PC-9 (cell line): Measurements from ENCODE around the gene SFTPD. TPM values are rescaled to one million over a fixed set of nuclear protein-coding genes. Genes with fewer than 3 reads are reported as not detected.

ENCODE experiments used
- BruUV-seq: library from RNA; stranded (reverse); fragments of 400-500 nt; replicated peaks from 2 replicates; lab custom pipeline; 2021; lab: Mats Ljungman, UMichigan
- CTCF ChIA-PET: fragments of 300-600 bp; sonication (Branson Sonifier 250); formaldehyde crosslinking; loops from one replicate; lab custom pipeline; 2022; ENCODE audit warnings: antibody characterized with exemption; lab: Charles Lee
- POLR2A ChIA-PET: fragments of 300-600 bp; sonication (Branson Sonifier 250); formaldehyde crosslinking; loops from one replicate; lab custom pipeline; 2022; ENCODE audit warnings: antibody characterized with exemption; ENCODE audit not compliant: unreplicated experiment; lab: Charles Lee
- DNase-seq, 2 experiments: peaks; one replicate each; pipeline versions ENCODE4 v3.0.0 to v3.0.0-alpha.2; 2015 to 2022; ENCODE audit warnings: mixed read lengths in 1 of 2
- H2AFZ ChIP-seq: fragments of 200-600 bp; sonication (generic); 2 replicates; pipeline ENCODE4 v1.8.1; 2017; ENCODE audit warnings: antibody characterized with exemption
- H3F3A ChIP-seq: fragments of 200-600 bp; sonication (generic); 2 replicates; pipeline ENCODE4 v1.8.1; 2017; ENCODE audit warnings: antibody characterized with exemption, mild to moderate bottlenecking, low read depth; ENCODE audit not compliant: insufficient read depth
- H3K27ac ChIP-seq: fragments of 200-600 bp; sonication (generic); 2 replicates; pipeline ENCODE4 v1.6.1; 2016; ENCODE audit warnings: mixed run types
- H3K27me3 ChIP-seq: fragments of 200-600 bp; sonication (generic); 2 replicates; pipeline ENCODE4 v1.6.1; 2016; ENCODE audit warnings: low read depth, mixed run types; ENCODE audit not compliant: insufficient read depth
- H3K36me3 ChIP-seq: fragments of 200-600 bp; sonication (generic); 2 replicates; pipeline ENCODE4 v1.6.1; 2016; ENCODE audit warnings: low read depth, mixed run types
- H3K4me1 ChIP-seq: fragments of 200-600 bp; sonication (generic); replicated peaks from 2 replicates; pipeline ENCODE4 v1.6.1; 2016; ENCODE audit warnings: mixed run types; ENCODE audit not compliant: insufficient read depth
- H3K4me2 ChIP-seq: fragments of 200-600 bp; sonication (generic); 2 replicates; pipeline ENCODE4 v1.6.1; 2017; ENCODE audit warnings: mixed run types
- H3K4me3 ChIP-seq: fragments of 200-600 bp; sonication (generic); 2 replicates; pipeline ENCODE4 v1.6.1; 2016; ENCODE audit warnings: mixed run types
- H3K79me2 ChIP-seq: fragments of 200-600 bp; sonication (generic); 2 replicates; pipeline ENCODE4 v1.6.1; 2017; ENCODE audit warnings: low read depth, mixed run types
- H3K9me2 ChIP-seq: fragments of 200-600 bp; sonication (generic); 2 replicates; pipeline ENCODE4 v1.8.1; 2017; ENCODE audit warnings: mild to moderate bottlenecking; ENCODE audit not compliant: insufficient read depth
- H3K9me3 ChIP-seq: fragments of 200-600 bp; sonication (generic); 2 replicates; pipeline ENCODE4 v1.8.1; 2016; ENCODE audit warnings: low read depth; ENCODE audit not compliant: insufficient read depth
- H4K20me1 ChIP-seq: fragments of 200-600 bp; sonication (generic); 2 replicates; pipeline ENCODE4 v1.8.1; 2017; ENCODE audit not compliant: insufficient read depth
- CTCF ChIP-seq: fragments of 200-600 bp; sonication (generic); conservative IDR thresholded peaks from 2 replicates; pipeline ENCODE4 v1.6.1; 2017; ENCODE audit warnings: mixed run types, antibody characterized with exemption, mild to moderate bottlenecking, moderate library complexity
- EZH2 ChIP-seq: fragments of 200-600 bp; sonication (generic); IDR thresholded peaks from 2 replicates; pipeline ENCODE4 v1.8.0; 2017; ENCODE audit warnings: antibody characterized with exemption, low read depth
- intact Hi-C: fragments of 100-400 bp; cut with micrococcal nuclease; formaldehyde crosslinking; loops from one replicate; pipeline ENCODE4 v1.10.0; 2022; ENCODE audit not compliant: unreplicated experiment
- total RNA-seq: library from RNA; stranded (reverse); gene quantifications from 2 replicates; pipeline ENCODE4 v1.2.3, GENCODE V29; 2021

The SFTPD gene
- total RNA-seq, 1 experiment from 2014 or later, result not detected

GRCh38 chr10:79947787-79948424 lies 999 bp downstream of the SFTPD start:
- Histone ChIP-seq H3K9me2 (no peaks in the 10 kb centered on the region), H3K4me1 (peaks cover 27% of the 10 kb centered on the region), H3K36me3 (no peaks in the 10 kb centered on the region), H3F3A (peaks cover 10% of the 10 kb centered on the region; the same call in 1 of the 2 replicates), H3K4me2 (peak overlapping the region; percentile 12; the same call in 1 of the 2 replicates), H3K9me3 (no peaks in the 10 kb centered on the region), H2AFZ (no peak overlapping the region), H3K4me3 (no peak overlapping the region), H3K79me2 (no peaks in the 10 kb centered on the region), H3K27me3 (peaks cover 21% of the 10 kb centered on the region; the same call in 1 of the 2 replicates), H4K20me1 (no peaks in the 10 kb centered on the region), H3K27ac (no peak overlapping the region)
- no peak for TF ChIP-seq EZH2
- no peak for TF ChIP-seq CTCF
- peak; percentile 32 to 50 for DNase-seq
- ChIA-PET CTCF (no interaction called here), POLR2A (no interaction called here)
- intact Hi-C loops, result loop anchor here (2.0 kb wide), 1 partner anchor 33 kb away; no protein-coding TSS in a partner anchor
- BruUV-seq, result no TSS peak

DNA sequence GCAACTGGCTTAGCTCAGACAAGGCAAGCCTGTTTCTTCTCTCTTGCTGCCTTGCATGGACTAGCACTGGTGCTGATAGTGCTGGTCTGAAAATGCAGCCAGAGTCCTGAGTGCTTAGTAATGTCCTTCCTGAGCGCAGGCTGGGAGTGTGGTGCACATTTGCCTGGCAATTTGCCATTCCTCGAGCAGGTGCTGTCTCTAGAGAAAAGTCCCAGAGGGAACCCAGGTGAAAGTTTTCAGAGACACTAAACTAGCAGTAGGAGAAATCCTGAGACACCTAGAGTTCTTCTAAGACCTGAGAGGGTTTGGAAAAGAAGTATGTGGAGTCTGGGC lies 1.9 kb downstream of the SFTPD start:
- peaks cover 21% of the 10 kb centered on the region; the same call in 1 of the 2 replicates for H3K27me3 ChIP-seq
- no peak overlapping the region for H3K27ac ChIP-seq
- no peaks in the 10 kb centered on the region for H3K79me2 ChIP-seq
- H3K9me2 ChIP-seq, result no peaks in the 10 kb centered on the region
- peaks cover 27% of the 10 kb centered on the region for H3K4me1 ChIP-seq
- BruUV-seq, result no TSS peak
- H3K4me2 ChIP-seq, result no peak overlapping the region
- no peaks in the 10 kb centered on the region for H3K36me3 ChIP-seq
- TF ChIP-seq EZH2 (no peak), CTCF (no peak)
- ChIA-PET POLR2A (no interaction called here), CTCF (no interaction called here)
- no peaks in the 10 kb centered on the region for H3K9me3 ChIP-seq
- DNase-seq, result no peak
- H3F3A ChIP-seq, result peaks cover 10% of the 10 kb centered on the region; the same call in 1 of the 2 replicates
- no peak overlapping the region for H3K4me3 ChIP-seq
- intact Hi-C loops, result no loop called here
- no peak overlapping the region for H2AFZ ChIP-seq
- no peaks in the 10 kb centered on the region for H4K20me1 ChIP-seq

DNA sequence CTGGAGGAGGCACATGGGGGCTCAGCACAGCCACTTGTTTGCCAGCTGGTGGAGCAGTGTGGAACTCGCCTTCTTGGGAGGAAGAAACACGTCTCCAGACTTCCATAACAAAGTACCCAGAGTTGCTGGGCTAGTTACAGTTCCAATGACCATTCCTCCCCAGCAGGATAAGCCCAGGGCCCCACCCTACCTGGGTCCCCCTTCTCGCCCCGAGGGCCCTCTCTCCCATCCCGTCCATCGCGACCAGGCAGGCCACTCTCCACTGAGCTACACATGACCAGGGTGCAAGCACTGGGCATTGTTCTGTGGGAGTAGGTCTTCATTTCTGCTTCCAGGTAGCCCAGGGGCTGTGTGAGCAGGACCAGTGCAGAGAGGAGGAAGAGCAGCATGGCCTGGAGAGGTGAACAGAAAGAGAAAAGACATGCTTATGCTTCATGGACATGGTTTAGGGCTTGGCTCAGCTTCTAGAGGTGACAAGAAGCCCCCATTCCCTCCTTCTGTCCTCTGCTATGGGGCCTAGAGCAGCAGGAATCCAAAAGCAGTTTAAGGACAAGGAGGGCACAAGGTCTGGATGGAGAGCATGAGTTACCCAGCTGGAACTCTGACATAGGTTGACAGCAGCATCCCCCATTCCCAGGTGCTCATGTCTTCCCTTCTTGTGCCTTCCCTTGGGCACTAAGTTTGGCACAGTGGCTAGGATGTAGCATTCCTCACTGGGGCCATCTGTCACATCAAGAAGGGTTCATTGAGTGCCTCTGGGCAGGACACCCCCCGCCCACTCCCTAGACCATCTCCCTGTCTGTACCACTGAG lies 2.4 kb downstream of the SFTPD start:
- Histone ChIP-seq H3K27ac (no peak overlapping the region), H3K9me3 (no peaks in the 10 kb centered on the region), H3K4me2 (no peak overlapping the region), H3K9me2 (no peaks in the 10 kb centered on the region), H3K36me3 (no peaks in the 10 kb centered on the region), H4K20me1 (no peaks in the 10 kb centered on the region), H3K4me1 (peaks cover 27% of the 10 kb centered on the region), H3K27me3 (peaks cover 25% of the 10 kb centered on the region; the same call in 1 of the 2 replicates), H3K79me2 (no peaks in the 10 kb centered on the region), H3F3A (peaks cover 10% of the 10 kb centered on the region; the same call in 1 of the 2 replicates), H3K4me3 (no peak overlapping the region), H2AFZ (no peak overlapping the region)
- ChIA-PET CTCF (no interaction called here), POLR2A (interaction anchor here (0.6 kb wide), 1 partner anchor 36 kb away, joined by 3 read pairs; no protein-coding TSS in a partner anchor)
- no peak for DNase-seq
- no TSS peak for BruUV-seq
- intact Hi-C loops, result no loop called here
- no peak for TF ChIP-seq EZH2
- TF ChIP-seq CTCF, result no peak
